GM19468 (cell line): Measurements from ENCODE around the gene CX3CL1.
"Not testable (repeated sequence)": the region's sequence is repeated elsewhere in the genome, so short reads cannot be mapped to it uniquely, and the experiment has no call there.

ENCODE experiments used
- ATAC-seq: cut with Tn5 transposase; IDR thresholded peaks from one replicate; pipeline ENCODE4 v1.9.1; 2021; ENCODE audit warnings: mild to moderate bottlenecking, moderate library complexity, moderate number of reproducible peaks; ENCODE audit not compliant: unreplicated experiment; ENCODE audit errors: extremely low read depth

Gene CX3CL1

GRCh38 chr16:57372372-57373116 is at the start of gene CX3CL1:
CX3CL1 (plus strand) TSS chr16:57372490; CDS start chr16:57372569, 79 bp downstream.
- ATAC-seq, result no peak

- no peak for ATAC-seq
These were observed 47.5 kb upstream of the CX3CL1 start for GRCh38 chr16:57324749-57325148.

GRCh38 chr16:57325458-57325857 is 46.8 kb upstream of the CX3CL1 start:
- ATAC-seq, result no peak

GRCh38 chr16:57329718-57330327 is 42.5 kb upstream of the CX3CL1 start:
- ATAC-seq, result no peak

GRCh38 chr16:57331355-57331754 is 40.9 kb upstream of the CX3CL1 start:
- ATAC-seq, result no peak

GRCh38 chr16:57333402-57333801 is 38.9 kb upstream of the CX3CL1 start:
- ATAC-seq, result no peak

GRCh38 chr16:57335366-57335765 is 36.9 kb upstream of the CX3CL1 start:
- ATAC-seq, result no peak

GRCh38 chr16:57341062-57341440 is 31.2 kb upstream of the CX3CL1 start:
- no peak for ATAC-seq

GRCh38 chr16:57341441-57342303 is 30.6 kb upstream of the CX3CL1 start:
- no peak for ATAC-seq

GRCh38 chr16:57342606-57343005 is 29.7 kb upstream of the CX3CL1 start:
- not testable (repeated sequence) for ATAC-seq

- no peak for ATAC-seq
These were observed 29.1 kb upstream of the CX3CL1 start for GRCh38 chr16:57343221-57343620.

GRCh38 chr16:57344094-57344493 is 28.2 kb upstream of the CX3CL1 start:
- ATAC-seq, result not testable (repeated sequence)

GRCh38 chr16:57345021-57345420 is 27.3 kb upstream of the CX3CL1 start:
- no peak for ATAC-seq

- ATAC-seq, result no peak
These were observed 26.6 kb upstream of the CX3CL1 start for GRCh38 chr16:57345666-57346204.

- no peak for ATAC-seq
These were observed 24.4 kb upstream of the CX3CL1 start for GRCh38 chr16:57347858-57348257.

GRCh38 chr16:57348327-57348726 is 24.0 kb upstream of the CX3CL1 start:
- ATAC-seq, result no peak

GRCh38 chr16:57349212-57350031 is 22.9 kb upstream of the CX3CL1 start:
- ATAC-seq, result peak; percentile 44

GRCh38 chr16:57352636-57353047 is 19.6 kb upstream of the CX3CL1 start:
- no peak for ATAC-seq

GRCh38 chr16:57354311-57354710 is 18.0 kb upstream of the CX3CL1 start:
- no peak for ATAC-seq

- no peak for ATAC-seq
These were observed 16.3 kb upstream of the CX3CL1 start for GRCh38 chr16:57355898-57356414.
